22Rv1 (cell line): ENCODE results near the gene PDE10A.

ENCODE experiments used
- CTCF ChIP-seq: fragments of 450-650 bp; IDR thresholded peaks from 2 replicates; pipeline ENCODE4 v1.5.1; 2017; ENCODE audit warnings: mild to moderate bottlenecking
- ZFX ChIP-seq: fragments of 450-650 bp; IDR thresholded peaks from 2 replicates; pipeline ENCODE4 v1.6.1; 2017; ENCODE audit warnings: antibody characterized with exemption, borderline replicate concordance

GRCh38 chr6:165511807-165512206 lies 151.2 kb downstream of the PDE10A start:
- TF ChIP-seq CTCF: no peak
- TF ChIP-seq ZFX: no peak
